IMR-90 (cell line): Measurements from ENCODE around the gene CCDC182. TPM values are rescaled to one million over a fixed set of nuclear protein-coding genes. Genes with fewer than 3 reads are reported as not detected.

Experiments used
- ATAC-seq: fragments of 200-7000 bp; cut with Tn5 transposase; 2 replicates; pipeline ENCODE4 v1.9.1; 2020; ENCODE audit warnings: low read depth, mild to moderate bottlenecking, moderate library complexity
- BruUV-seq: library from RNA; stranded (reverse); fragments of 400-500 nt; replicated peaks from 2 replicates; lab custom pipeline; 2021; lab: Mats Ljungman, UMichigan
- CTCF ChIA-PET: fragments of 300-600 bp; formaldehyde crosslinking; extraction: SDS; loops from one replicate; lab custom pipeline; 2021; ENCODE audit warnings: antibody characterized with exemption; lab: Yijun Ruan, JAX
- POLR2A ChIA-PET: fragments of 300-600 bp; sonication (Branson Sonifier 250); formaldehyde crosslinking; loops from one replicate; lab custom pipeline; 2022; ENCODE audit warnings: antibody characterized with exemption; ENCODE audit not compliant: unreplicated experiment; lab: Charles Lee
- DNase-seq: peaks from one replicate; pipeline ENCODE4 v3.0.0; 2013
- H2AFZ ChIP-seq: replicated peaks from 2 replicates; pipeline ENCODE3; 2013; ENCODE audit warnings: low read length, mild to moderate bottlenecking; ENCODE audit not compliant: poor library complexity
- H2AK5ac ChIP-seq: 2 replicates; pipeline ENCODE4 v1.6.1; 2013; ENCODE audit warnings: low read depth, low read length, inconsistent platforms
- H2AK9ac ChIP-seq: replicated peaks from 2 replicates; pipeline ENCODE3; 2013; ENCODE audit warnings: mild to moderate bottlenecking, low read depth, low read length, moderate library complexity; ENCODE audit not compliant: poor library complexity
- H2BK120ac ChIP-seq: 2 replicates; pipeline ENCODE4 v1.6.1; 2013; ENCODE audit warnings: low read depth, low read length, inconsistent platforms
- H2BK15ac ChIP-seq: 3 replicates; pipeline ENCODE4 v1.6.1; 2013; ENCODE audit warnings: low read depth, low read length, inconsistent platforms
- H2BK20ac ChIP-seq: 2 replicates; pipeline ENCODE4 v1.6.1; 2013; ENCODE audit warnings: low read depth, mild to moderate bottlenecking, inconsistent platforms, low read length, moderate library complexity
- H2BK5ac ChIP-seq: 2 replicates; pipeline ENCODE4 v1.6.1; 2013; ENCODE audit warnings: mild to moderate bottlenecking, low read depth, low read length, inconsistent platforms; ENCODE audit not compliant: poor library complexity, severe bottlenecking
- H3K14ac ChIP-seq: replicated peaks from 2 replicates; pipeline ENCODE4 v1.6.1; 2013; ENCODE audit warnings: low read depth, low read length, inconsistent platforms
- H3K18ac ChIP-seq: 2 replicates; pipeline ENCODE4 v1.6.1; 2013; ENCODE audit warnings: low read depth, low read length, control low read depth
- H3K23ac ChIP-seq: 2 replicates; pipeline ENCODE4 v1.6.1; 2013; ENCODE audit warnings: low read depth, low read length, inconsistent platforms
- H3K27ac ChIP-seq: 2 replicates; pipeline ENCODE4 v1.5.1; 2013; ENCODE audit warnings: mild to moderate bottlenecking, control low read depth, low read length; ENCODE audit not compliant: insufficient read depth
- H3K27me3 ChIP-seq: 2 replicates; pipeline ENCODE4 v1.6.1; 2013; ENCODE audit warnings: low read length; ENCODE audit not compliant: control insufficient read depth, insufficient read depth
- H3K36me3 ChIP-seq: 2 replicates; pipeline ENCODE4 v1.6.1; 2013; ENCODE audit warnings: low read length, mixed read lengths; ENCODE audit not compliant: control insufficient read depth, insufficient read depth
- H3K4ac ChIP-seq: 2 replicates; pipeline ENCODE4 v1.6.1; 2013; ENCODE audit warnings: low read depth, low read length, inconsistent platforms
- H3K4me1 ChIP-seq: 2 replicates; pipeline ENCODE4 v1.6.1; 2013; ENCODE audit warnings: low read length, mixed read lengths; ENCODE audit not compliant: control insufficient read depth, insufficient read depth
- H3K4me2 ChIP-seq: 2 replicates; pipeline ENCODE4 v1.6.1; 2013; ENCODE audit warnings: low read depth, mild to moderate bottlenecking, control low read depth, low read length, moderate library complexity
- H3K4me3 ChIP-seq: 2 replicates; pipeline ENCODE4 v1.5.1; 2013; ENCODE audit warnings: low read depth, mild to moderate bottlenecking, control low read depth, low read length, moderate library complexity; ENCODE audit not compliant: insufficient read depth
- H3K56ac ChIP-seq: 2 replicates; pipeline ENCODE4 v1.6.1; 2013; ENCODE audit warnings: low read length, inconsistent platforms; ENCODE audit not compliant: insufficient read depth; ENCODE audit errors: extremely low read depth
- H3K79me1 ChIP-seq, 2 experiments: 2 replicates each; pipeline ENCODE4 v1.6.1; 2013; ENCODE audit warnings: low read length in 2 of 2, inconsistent platforms in 1 of 2, low read depth in 1 of 2
- H3K9ac ChIP-seq: 2 replicates; pipeline ENCODE4 v1.6.1; 2013; ENCODE audit warnings: low read depth, low read length, control low read depth
- H3K9me1 ChIP-seq: 2 replicates; pipeline ENCODE4 v1.6.1; 2013; ENCODE audit warnings: low read length, inconsistent platforms; ENCODE audit not compliant: insufficient read depth
- H3K9me3 ChIP-seq: 2 replicates; pipeline ENCODE4 v1.6.1; 2013; ENCODE audit warnings: low read length; ENCODE audit not compliant: control insufficient read depth, insufficient read depth
- H4K20me1 ChIP-seq: 2 replicates; pipeline ENCODE4 v1.6.1; 2013; ENCODE audit warnings: low read length, inconsistent platforms; ENCODE audit not compliant: insufficient read depth
- H4K5ac ChIP-seq: 2 replicates; pipeline ENCODE4 v1.6.1; 2013; ENCODE audit warnings: mild to moderate bottlenecking, low read depth, low read length, control low read depth
- H4K8ac ChIP-seq, 2 experiments: 2 replicates each; pipeline ENCODE4 v1.6.1; 2013; ENCODE audit warnings: low read depth in 2 of 2, low read length in 2 of 2, control low read depth in 1 of 2, inconsistent platforms in 1 of 2
- H4K91ac ChIP-seq: 2 replicates; pipeline ENCODE4 v1.6.1; 2013; ENCODE audit warnings: low read depth, low read length, inconsistent platforms; ENCODE audit not compliant: insufficient read depth
- BHLHE40 ChIP-seq: fragments of 150-350 bp; IDR thresholded peaks from 2 replicates; pipeline ENCODE4 v1.6.1; 2016; ENCODE audit warnings: mild to moderate bottlenecking, low read depth, low read length
- CEBPB ChIP-seq: IDR thresholded peaks from 2 replicates; pipeline ENCODE4 v1.6.1; 2012; ENCODE audit warnings: low read depth, low read length, improper control_type of control experiment
- CHD1 ChIP-seq: IDR thresholded peaks from 2 replicates; pipeline ENCODE4 v1.6.1; 2012; ENCODE audit warnings: low read depth, low read length, improper control_type of control experiment
- FOS ChIP-seq: fragments of 150-350 bp; IDR thresholded peaks from 2 replicates; pipeline ENCODE4 v1.6.1; 2016; ENCODE audit warnings: low read depth, low read length
- MAFK ChIP-seq: IDR thresholded peaks from 2 replicates; pipeline ENCODE4 v1.6.1; 2012; ENCODE audit warnings: low read depth, low read length, improper control_type of control experiment
- MAZ ChIP-seq: IDR thresholded peaks from 2 replicates; pipeline ENCODE4 v1.6.1; 2012; ENCODE audit warnings: low read depth, mild to moderate bottlenecking, low read length, improper control_type of control experiment, moderate library complexity, borderline replicate concordance
- MXI1 ChIP-seq: IDR thresholded peaks from 2 replicates; pipeline ENCODE4 v1.6.1; 2012; ENCODE audit warnings: low read depth, mild to moderate bottlenecking, low read length, moderate library complexity, borderline replicate concordance
- NFE2L2 ChIP-seq: fragments of 150-350 bp; IDR thresholded peaks from 2 replicates; pipeline ENCODE4 v1.6.1; 2016; ENCODE audit warnings: low read depth, mild to moderate bottlenecking, low read length
- POLR2A ChIP-seq: IDR thresholded peaks from 2 replicates; pipeline ENCODE4 v1.6.1; 2012; ENCODE audit warnings: mild to moderate bottlenecking, low read depth, low read length
- RAD21 ChIP-seq: IDR thresholded peaks from 2 replicates; pipeline ENCODE4 v1.6.1; 2012; ENCODE audit warnings: low read length, improper control_type of control experiment
- RCOR1 ChIP-seq: IDR thresholded peaks from 2 replicates; pipeline ENCODE4 v1.6.1; 2012; ENCODE audit warnings: mild to moderate bottlenecking, low read length, improper control_type of control experiment; ENCODE audit not compliant: insufficient replicate concordance
- RFX5 ChIP-seq: IDR thresholded peaks from 2 replicates; pipeline ENCODE4 v1.8.0; 2012; ENCODE audit warnings: low read depth, mild to moderate bottlenecking, low read length, moderate library complexity
- SMC3 ChIP-seq: fragments of 150-350 bp; IDR thresholded peaks from 2 replicates; pipeline ENCODE4 v1.6.1; 2016; ENCODE audit warnings: low read depth, mild to moderate bottlenecking, antibody characterized with exemption, low read length, moderate library complexity
- WGBS, 2 experiments: methylation state at CpG; one replicate each; pipeline versions ENCODE4 v1.1.5 to v1.1.7; 2013; ENCODE audit warnings: missing lambda C conversion rate in 2 of 2; ENCODE audit not compliant: insufficient read length in 1 of 2; ENCODE audit errors: extremely low coverage in 2 of 2; 5-methylcytosine and 5-hydroxymethylcytosine counted together
- dilution Hi-C: fragments of 300-500 bp; cut with HindIII; formaldehyde crosslinking; loops from one replicate; pipeline ENCODE4 v1.14.3; 2018; ENCODE audit warnings: low sequenced_read_pairs; ENCODE audit not compliant: unreplicated experiment
- in situ Hi-C: fragments of 300-500 bp; cut with MboI; formaldehyde crosslinking; loops from 3 replicates; pipeline ENCODE4 v1.14.3; 2019; ENCODE audit warnings: low sequenced_read_pairs, inconsistent platforms, mixed read lengths
- intact Hi-C: fragments of 100-400 bp; cut with micrococcal nuclease; formaldehyde crosslinking; loops from 2 replicates; pipeline ENCODE4 v1.10.0; 2022
- polyA plus RNA-seq, 3 experiments: library from polyadenylated mRNA; depleted of rRNA; stranded (reverse); fragments of >200 nt; gene quantifications; 2 replicates each; pipeline ENCODE4 v1.2.3, GENCODE V29; 2012; ENCODE audit warnings: low replicate concordance in 1 of 3
- total RNA-seq: library from RNA; depleted of rRNA; stranded (reverse); fragments of >200 nt; gene quantifications from 2 replicates; pipeline ENCODE4 v1.2.3, GENCODE V29; 2012
- TF ChIP-seq, protein P1 (sequence below): fragments of 150-350 bp; IDR thresholded peaks from 2 replicates; pipeline ENCODE4 v1.6.1; 2016; ENCODE audit warnings: low read depth, mild to moderate bottlenecking, low read length, moderate library complexity, borderline replicate concordance
- TF ChIP-seq, protein P2 (sequence below): conservative IDR thresholded peaks from 2 replicates; pipeline ENCODE4 v1.5.1; 2012; ENCODE audit warnings: mild to moderate bottlenecking, low read depth, low read length, improper control_type of control experiment
- TF ChIP-seq, protein P3 (sequence below): fragments of 150-350 bp; IDR thresholded peaks from 2 replicates; pipeline ENCODE4 v1.6.1; 2017; ENCODE audit warnings: mild to moderate bottlenecking, antibody characterized with exemption, low read length, low read depth

The CCDC182 gene
- total and polyA plus RNA-seq, 2 of the 4 experiments (the other 2 are of a cell fraction): not detected

DNA sequence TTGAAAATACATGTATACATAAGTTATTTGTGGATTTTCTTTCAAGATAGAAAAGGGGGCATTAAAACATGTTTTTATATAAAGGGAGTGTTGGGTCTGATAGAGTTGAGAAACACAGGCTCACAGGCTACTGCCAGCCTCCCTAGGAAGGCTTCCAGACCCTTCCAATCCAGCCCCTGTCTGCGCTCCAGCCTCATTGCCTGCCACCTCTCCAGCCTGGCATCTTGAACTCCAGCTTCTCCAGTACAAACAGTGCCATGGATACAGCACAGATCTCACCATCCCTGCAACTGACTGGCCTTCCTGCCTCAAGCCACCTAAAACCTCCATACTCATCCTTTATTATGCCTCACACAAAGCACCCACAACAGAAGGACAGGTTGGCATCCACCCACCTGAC lies 40.7 kb downstream of the CCDC182 start:
- BruUV-seq: no TSS peak
- intact Hi-C loops (no loop called here), dilution Hi-C loops (no loop called here), in situ Hi-C loops (no loop called here)
- Histone ChIP-seq H3K23ac (no peak overlapping the region), H3K4me3 (no peak overlapping the region), H3K9me3 (no peaks in the 10 kb centered on the region), H3K79me1 (no peaks in the 10 kb centered on the region), H3K9me1 (no peaks in the 10 kb centered on the region), H2AFZ (no peak overlapping the region), H3K4me2 (no peak overlapping the region), H3K56ac (no peak overlapping the region), H2BK120ac (no peak overlapping the region), H3K18ac (no peak overlapping the region), H4K91ac (no peak overlapping the region), H3K27me3 (peaks cover 34% of the 10 kb centered on the region), H2AK5ac (no peak overlapping the region), H4K5ac (no peak overlapping the region), H3K9ac (no peak overlapping the region), H3K4me1 (no peaks in the 10 kb centered on the region), H2BK15ac (no peak overlapping the region), H3K27ac (no peak overlapping the region), H2BK20ac (no peak overlapping the region), H2AK9ac (no peak overlapping the region), H3K14ac (no peak overlapping the region), H3K4ac (no peak overlapping the region), H4K20me1 (no peaks in the 10 kb centered on the region), H2BK5ac (no peak overlapping the region), H3K36me3 (no peaks in the 10 kb centered on the region), H4K8ac (no peak overlapping the region)
- DNase-seq (no peak), ATAC-seq (no peak)
- POLR2A ChIA-PET: no interaction called here
- CTCF ChIA-PET: no interaction called here
- WGBS, 2 experiments: no CpG with 5 or more reads among the region's 1 CpG
- TF ChIP-seq SMC3 (no peak), CEBPB (no peak), BHLHE40 (no peak), RFX5 (no peak), POLR2A (no peak), NFE2L2 (no peak), CHD1 (no peak), MXI1 (no peak), MAZ (no peak), RCOR1 (no peak), RAD21 (no peak), FOS (no peak), MAFK (no peak)
- TF ChIP-seq, protein P1, sequence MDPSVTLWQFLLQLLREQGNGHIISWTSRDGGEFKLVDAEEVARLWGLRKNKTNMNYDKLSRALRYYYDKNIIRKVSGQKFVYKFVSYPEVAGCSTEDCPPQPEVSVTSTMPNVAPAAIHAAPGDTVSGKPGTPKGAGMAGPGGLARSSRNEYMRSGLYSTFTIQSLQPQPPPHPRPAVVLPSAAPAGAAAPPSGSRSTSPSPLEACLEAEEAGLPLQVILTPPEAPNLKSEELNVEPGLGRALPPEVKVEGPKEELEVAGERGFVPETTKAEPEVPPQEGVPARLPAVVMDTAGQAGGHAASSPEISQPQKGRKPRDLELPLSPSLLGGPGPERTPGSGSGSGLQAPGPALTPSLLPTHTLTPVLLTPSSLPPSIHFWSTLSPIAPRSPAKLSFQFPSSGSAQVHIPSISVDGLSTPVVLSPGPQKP: no peak
- TF ChIP-seq, protein P2, sequence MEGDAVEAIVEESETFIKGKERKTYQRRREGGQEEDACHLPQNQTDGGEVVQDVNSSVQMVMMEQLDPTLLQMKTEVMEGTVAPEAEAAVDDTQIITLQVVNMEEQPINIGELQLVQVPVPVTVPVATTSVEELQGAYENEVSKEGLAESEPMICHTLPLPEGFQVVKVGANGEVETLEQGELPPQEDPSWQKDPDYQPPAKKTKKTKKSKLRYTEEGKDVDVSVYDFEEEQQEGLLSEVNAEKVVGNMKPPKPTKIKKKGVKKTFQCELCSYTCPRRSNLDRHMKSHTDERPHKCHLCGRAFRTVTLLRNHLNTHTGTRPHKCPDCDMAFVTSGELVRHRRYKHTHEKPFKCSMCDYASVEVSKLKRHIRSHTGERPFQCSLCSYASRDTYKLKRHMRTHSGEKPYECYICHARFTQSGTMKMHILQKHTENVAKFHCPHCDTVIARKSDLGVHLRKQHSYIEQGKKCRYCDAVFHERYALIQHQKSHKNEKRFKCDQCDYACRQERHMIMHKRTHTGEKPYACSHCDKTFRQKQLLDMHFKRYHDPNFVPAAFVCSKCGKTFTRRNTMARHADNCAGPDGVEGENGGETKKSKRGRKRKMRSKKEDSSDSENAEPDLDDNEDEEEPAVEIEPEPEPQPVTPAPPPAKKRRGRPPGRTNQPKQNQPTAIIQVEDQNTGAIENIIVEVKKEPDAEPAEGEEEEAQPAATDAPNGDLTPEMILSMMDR: no peak
- TF ChIP-seq, protein P3, sequence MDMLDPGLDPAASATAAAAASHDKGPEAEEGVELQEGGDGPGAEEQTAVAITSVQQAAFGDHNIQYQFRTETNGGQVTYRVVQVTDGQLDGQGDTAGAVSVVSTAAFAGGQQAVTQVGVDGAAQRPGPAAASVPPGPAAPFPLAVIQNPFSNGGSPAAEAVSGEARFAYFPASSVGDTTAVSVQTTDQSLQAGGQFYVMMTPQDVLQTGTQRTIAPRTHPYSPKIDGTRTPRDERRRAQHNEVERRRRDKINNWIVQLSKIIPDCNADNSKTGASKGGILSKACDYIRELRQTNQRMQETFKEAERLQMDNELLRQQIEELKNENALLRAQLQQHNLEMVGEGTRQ: no peak
